MM.1S (cell line): ENCODE measurements around the gene SAMD4A.

ENCODE experiments used
- EZH2 ChIP-seq: fragments of 300-600 bp; sonication (generic); optimal IDR thresholded peaks from 2 replicates; pipeline ENCODE3; 2017; ENCODE audit warnings: low read depth, mild to moderate bottlenecking, antibody characterized with exemption, low read length, mixed read lengths
- EZH2phosphoT487 ChIP-seq: fragments of 300-600 bp; sonication (generic); IDR thresholded peaks from 2 replicates; pipeline ENCODE4 v1.6.1; 2018; ENCODE audit warnings: antibody characterized with exemption, low read length
- TF ChIP-seq, protein P1 (sequence below): fragments of 300-600 bp; sonication (generic); IDR thresholded peaks from 2 replicates; pipeline ENCODE4 v1.5.1; 2016; ENCODE audit warnings: antibody characterized with exemption, low read length, mixed read lengths

DNA sequence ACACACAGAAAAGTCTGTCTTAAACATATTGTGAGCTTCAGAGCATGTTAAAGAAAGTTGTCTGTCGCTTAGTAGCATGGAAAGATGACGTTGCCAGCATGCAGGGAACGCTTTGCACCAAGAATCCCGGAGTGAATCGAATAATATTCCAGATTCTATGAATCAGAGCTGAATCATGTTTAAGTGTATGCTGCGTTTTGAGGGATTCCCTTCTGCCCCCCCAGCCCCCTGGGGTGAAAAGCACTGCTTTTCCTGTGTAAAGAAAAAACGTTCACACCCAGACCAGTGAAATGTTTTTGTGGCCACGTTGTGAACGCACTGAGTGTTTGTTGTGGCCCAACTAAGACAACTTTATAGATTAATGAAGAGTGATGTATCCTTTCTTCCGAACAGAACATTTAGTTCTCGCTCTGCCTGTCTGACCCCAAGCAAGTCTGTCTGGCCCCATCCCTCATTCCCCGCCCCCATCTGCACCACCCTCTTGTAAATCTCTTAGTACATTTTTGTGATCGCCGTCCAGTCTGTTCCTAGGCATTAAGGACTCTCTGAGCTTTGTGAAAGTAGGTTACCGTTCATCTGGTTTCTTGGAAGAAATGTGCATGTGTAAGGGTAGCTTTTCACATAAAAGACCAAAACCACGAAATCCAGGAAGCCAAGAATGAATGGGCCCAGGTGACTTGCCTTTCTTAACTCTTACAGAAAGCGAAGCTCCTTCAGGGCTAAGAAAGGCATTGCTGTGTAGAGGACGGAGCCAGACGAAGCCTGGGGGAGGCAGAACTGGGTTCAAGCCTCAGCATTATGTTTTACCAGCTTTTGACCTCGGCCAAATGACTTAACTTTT lies 103.0 kb downstream of the SAMD4A start:
- TF ChIP-seq, protein P1, sequence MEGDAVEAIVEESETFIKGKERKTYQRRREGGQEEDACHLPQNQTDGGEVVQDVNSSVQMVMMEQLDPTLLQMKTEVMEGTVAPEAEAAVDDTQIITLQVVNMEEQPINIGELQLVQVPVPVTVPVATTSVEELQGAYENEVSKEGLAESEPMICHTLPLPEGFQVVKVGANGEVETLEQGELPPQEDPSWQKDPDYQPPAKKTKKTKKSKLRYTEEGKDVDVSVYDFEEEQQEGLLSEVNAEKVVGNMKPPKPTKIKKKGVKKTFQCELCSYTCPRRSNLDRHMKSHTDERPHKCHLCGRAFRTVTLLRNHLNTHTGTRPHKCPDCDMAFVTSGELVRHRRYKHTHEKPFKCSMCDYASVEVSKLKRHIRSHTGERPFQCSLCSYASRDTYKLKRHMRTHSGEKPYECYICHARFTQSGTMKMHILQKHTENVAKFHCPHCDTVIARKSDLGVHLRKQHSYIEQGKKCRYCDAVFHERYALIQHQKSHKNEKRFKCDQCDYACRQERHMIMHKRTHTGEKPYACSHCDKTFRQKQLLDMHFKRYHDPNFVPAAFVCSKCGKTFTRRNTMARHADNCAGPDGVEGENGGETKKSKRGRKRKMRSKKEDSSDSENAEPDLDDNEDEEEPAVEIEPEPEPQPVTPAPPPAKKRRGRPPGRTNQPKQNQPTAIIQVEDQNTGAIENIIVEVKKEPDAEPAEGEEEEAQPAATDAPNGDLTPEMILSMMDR = no peak
- TF ChIP-seq EZH2 = no peak
- TF ChIP-seq EZH2phosphoT487 = no peak
